PC-3 (cell line): ENCODE measurements around the gene TUSC2.

Experiments used
- CTCF ChIP-seq: fragments of 300-600 bp; sonication (generic); conservative IDR thresholded peaks from 2 replicates; pipeline ENCODE4 v1.5.1; 2017; ENCODE audit warnings: antibody characterized with exemption, low read depth, mild to moderate bottlenecking, low read length
- EZH2 ChIP-seq: fragments of 300-600 bp; sonication (generic); IDR thresholded peaks from one replicate; pipeline ENCODE4 v1.6.1; 2017; ENCODE audit warnings: antibody characterized with exemption, mild to moderate bottlenecking, low read length; ENCODE audit not compliant: unreplicated experiment

- TF ChIP-seq CTCF (0 out of 2 replicates have a peak, but pooled peaks have one; percentile 11), EZH2 (no peak)
These were observed 30.4 kb upstream of the TUSC2 start for GRCh38 chr3:50358355-50358910.
